Measurements from ENCODE around the gene PTPRG.

Gene PTPRG

GRCh38 chr3:61961900-61962299, 400.5 kb downstream of the PTPRG start:
- TF ChIP-seq CTCF (IDR thresholded peaks at IDR 0.05; ENCODE audit: insufficient read depth, low read depth, low read length, missing control alignments): no peak
- H3K4me3 ChIP-seq (ENCODE audit: low read length): no peak overlapping the region
- no peak for DNase-seq (ENCODE audit: low read depth)

DNA sequence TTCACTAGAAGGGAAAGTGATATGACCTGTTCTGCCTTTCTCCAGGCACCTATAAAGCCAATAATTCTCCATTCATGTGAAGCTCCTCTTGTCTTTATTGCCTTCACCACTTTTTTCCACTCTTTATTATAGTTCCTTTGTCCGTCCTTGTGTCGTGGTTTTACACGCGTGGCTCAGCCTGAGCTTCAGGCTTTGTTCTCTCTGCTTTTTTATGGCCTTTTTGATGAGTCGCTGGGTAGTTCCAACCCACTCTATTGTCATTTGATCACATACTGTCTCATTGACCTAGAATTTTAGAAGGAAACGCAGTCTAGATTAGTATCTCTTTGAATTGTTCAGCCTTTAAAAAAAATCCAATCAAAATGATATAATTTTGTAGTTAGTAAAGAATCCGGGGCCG, 403.2 kb downstream of the PTPRG start:
- DNase-seq (ENCODE audit: low read depth): no peak
- TF ChIP-seq CTCF (IDR thresholded peaks at IDR 0.05; ENCODE audit: insufficient read depth, low read depth, low read length, missing control alignments): no peak
- no peak overlapping the region for H3K4me3 ChIP-seq (ENCODE audit: low read length)

DNA sequence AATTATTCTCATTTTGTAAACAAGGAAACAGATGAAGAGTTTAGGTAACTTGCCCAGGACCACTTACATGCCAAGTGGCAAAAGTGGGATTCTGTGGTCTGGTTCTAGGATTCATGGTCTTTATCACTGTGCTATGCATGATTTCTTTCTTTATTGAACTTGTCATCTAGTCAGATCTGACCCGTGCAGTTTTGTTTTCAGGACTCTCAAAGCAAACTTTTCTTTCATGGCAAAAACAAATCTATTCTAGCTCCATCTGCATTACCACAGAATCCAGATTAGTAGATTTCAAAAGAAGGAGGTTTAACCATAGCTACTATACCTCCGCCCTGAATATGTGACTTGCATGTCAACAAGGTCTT, 404.4 kb downstream of the PTPRG start:
- H3K4me3 ChIP-seq (ENCODE audit: low read length): no peak overlapping the region
- no peak for DNase-seq (ENCODE audit: low read depth)
- no peak for TF ChIP-seq CTCF (IDR thresholded peaks at IDR 0.05; ENCODE audit: insufficient read depth, low read depth, low read length, missing control alignments)

DNA sequence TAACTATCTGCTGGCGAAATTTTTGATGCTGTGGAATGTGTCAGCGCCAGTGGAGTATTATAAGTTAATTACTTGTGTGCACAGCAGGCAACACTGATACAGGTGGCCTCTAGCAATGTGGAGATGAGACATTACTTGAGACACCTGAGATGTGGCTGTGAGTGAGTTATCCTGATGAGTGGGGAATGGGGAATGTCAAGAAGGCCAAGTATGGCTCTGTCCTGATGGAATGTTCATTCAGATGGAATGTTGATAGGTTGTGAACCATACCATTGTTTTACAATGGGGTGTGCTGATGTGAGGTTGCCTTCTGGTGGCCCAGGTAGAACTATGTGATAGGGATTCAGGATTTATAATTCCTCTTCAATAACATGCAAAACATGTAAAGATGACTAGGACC, 404.8 kb downstream of the PTPRG start:
- H3K4me3 ChIP-seq (ENCODE audit: low read length): no peak overlapping the region

GRCh38 chr3:61967019-61967418, 405.6 kb downstream of the PTPRG start:
- DNase-seq (ENCODE audit: low read depth): no peak
- no peak overlapping the region for H3K4me3 ChIP-seq (ENCODE audit: low read length)
- no peak for TF ChIP-seq CTCF (IDR thresholded peaks at IDR 0.05; ENCODE audit: insufficient read depth, low read depth, low read length, missing control alignments)

More for the DNA sequence above, 404.8 kb downstream of the PTPRG start:
- DNase-seq (ENCODE audit: low read depth): peak; percentile 90
- no peak for TF ChIP-seq CTCF (IDR thresholded peaks at IDR 0.05; ENCODE audit: insufficient read depth, low read depth, low read length, missing control alignments)

DNA sequence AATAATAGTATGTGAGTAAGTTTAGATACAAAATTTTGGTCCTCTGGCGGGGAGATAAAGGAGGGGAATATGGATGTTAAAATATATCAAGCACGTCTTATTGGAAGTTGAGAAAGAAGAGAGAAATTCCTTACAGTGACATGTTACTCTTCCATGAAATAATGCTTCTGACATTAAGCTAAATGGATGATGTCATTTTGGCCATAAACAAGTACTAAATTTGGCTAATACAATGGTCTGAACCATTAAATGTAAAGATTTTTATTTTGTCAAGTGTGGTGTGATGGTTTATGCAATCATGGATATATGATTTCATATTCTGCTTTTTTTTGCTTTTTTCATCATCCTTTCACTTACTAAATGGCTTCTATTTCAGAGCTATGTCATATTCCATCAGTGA, 406.6 kb downstream of the PTPRG start:
- H3K4me3 ChIP-seq (ENCODE audit: low read length): no peak overlapping the region
- no peak for DNase-seq (ENCODE audit: low read depth)
- no peak for TF ChIP-seq CTCF (IDR thresholded peaks at IDR 0.05; ENCODE audit: insufficient read depth, low read depth, low read length, missing control alignments)

- no peak overlapping the region for H3K4me3 ChIP-seq (ENCODE audit: low read length)
- DNase-seq (ENCODE audit: low read depth): no peak
- no peak for TF ChIP-seq CTCF (IDR thresholded peaks at IDR 0.05; ENCODE audit: insufficient read depth, low read depth, low read length, missing control alignments)
Observed at GRCh38 chr3:61974662-61975061, 413.3 kb downstream of the PTPRG start.
